PC-3 (cell line): Measurements from ENCODE around the gene CAMTA1. TPM values are rescaled to one million over a fixed set of nuclear protein-coding genes. Genes with fewer than 3 reads are reported as not detected.

Experiments
- ATAC-seq: fragments of 200-7000 bp; cut with Tn5 transposase; 2 replicates; pipeline ENCODE4 v1.9.1; 2020; ENCODE audit warnings: mild to moderate bottlenecking, moderate library complexity
- BruUV-seq: library from RNA; stranded (reverse); fragments of 400-500 nt; replicated peaks from 2 replicates; lab custom pipeline; 2021; lab: Mats Ljungman, UMichigan
- CTCF ChIA-PET: fragments of 300-600 bp; sonication (Branson Sonifier 250); formaldehyde crosslinking; loops from one replicate; lab custom pipeline; 2022; ENCODE audit warnings: antibody characterized with exemption; lab: Charles Lee
- POLR2A ChIA-PET: fragments of 300-600 bp; sonication (Branson Sonifier 250); formaldehyde crosslinking; loops from one replicate; lab custom pipeline; 2022; ENCODE audit warnings: antibody characterized with exemption; ENCODE audit not compliant: unreplicated experiment; lab: Charles Lee
- DNase-seq: peaks from one replicate; pipeline ENCODE4 v3.0.0-alpha.2; 2015
- H2AFZ ChIP-seq: fragments of 300-600 bp; sonication (generic); 2 replicates; pipeline ENCODE4 v1.6.0; 2016; ENCODE audit warnings: antibody characterized with exemption, low read length
- H3F3A ChIP-seq: fragments of 300-600 bp; sonication (generic); one replicate; pipeline ENCODE4 v1.6.0; 2017; ENCODE audit warnings: antibody characterized with exemption, low read length, control low read depth, mild to moderate bottlenecking; ENCODE audit not compliant: unreplicated experiment
- H3K27ac ChIP-seq: fragments of 300-600 bp; sonication (generic); 2 replicates; pipeline ENCODE4 v1.5.1; 2016; ENCODE audit warnings: mild to moderate bottlenecking, low read length
- H3K27me3 ChIP-seq: fragments of 300-600 bp; sonication (generic); 2 replicates; pipeline ENCODE4 v1.6.1; 2016; ENCODE audit warnings: low read length, mixed read lengths
- H3K36me3 ChIP-seq: fragments of 300-600 bp; sonication (generic); 2 replicates; pipeline ENCODE4 v1.6.1; 2016; ENCODE audit warnings: low read depth, mixed run types, low read length, mixed read lengths
- H3K4me1 ChIP-seq: fragments of 300-600 bp; sonication (generic); 2 replicates; pipeline ENCODE4 v1.5.1; 2016; ENCODE audit warnings: low read length; ENCODE audit not compliant: insufficient read depth
- H3K4me2 ChIP-seq: fragments of 300-600 bp; sonication (generic); 2 replicates; pipeline ENCODE4 v1.6.0; 2016; ENCODE audit warnings: low read length
- H3K4me3 ChIP-seq: fragments of 300-600 bp; sonication (generic); 2 replicates; pipeline ENCODE4 v1.5.1; 2016; ENCODE audit warnings: mild to moderate bottlenecking, low read length, mixed read lengths
- H3K79me2 ChIP-seq: fragments of 300-600 bp; sonication (generic); 2 replicates; pipeline ENCODE4 v1.6.1; 2017; ENCODE audit warnings: low read length, mixed read lengths
- H3K9ac ChIP-seq: fragments of 300-600 bp; sonication (generic); 2 replicates; pipeline ENCODE4 v1.6.0; 2016; ENCODE audit warnings: mild to moderate bottlenecking, low read length
- H3K9me2 ChIP-seq: fragments of 300-600 bp; sonication (generic); replicated peaks from 2 replicates; pipeline ENCODE4 v1.6.1; 2016; ENCODE audit warnings: mixed run types, low read length, mixed read lengths
- H3K9me3 ChIP-seq: fragments of 300-600 bp; sonication (generic); 2 replicates; pipeline ENCODE4 v1.6.1; 2016; ENCODE audit warnings: low read length, mixed read lengths
- H4K20me1 ChIP-seq: fragments of 300-600 bp; sonication (generic); 2 replicates; pipeline ENCODE4 v1.6.1; 2016; ENCODE audit warnings: low read length, mixed read lengths
- EZH2 ChIP-seq: fragments of 300-600 bp; sonication (generic); IDR thresholded peaks from one replicate; pipeline ENCODE4 v1.6.1; 2017; ENCODE audit warnings: antibody characterized with exemption, mild to moderate bottlenecking, low read length; ENCODE audit not compliant: unreplicated experiment
- EZH2phosphoT487 ChIP-seq: fragments of 300-600 bp; sonication (generic); IDR thresholded peaks from 2 replicates; pipeline ENCODE4 v1.6.1; 2018; ENCODE audit warnings: mild to moderate bottlenecking, antibody characterized with exemption, low read length, borderline replicate concordance
- intact Hi-C: fragments of 100-400 bp; cut with micrococcal nuclease; formaldehyde crosslinking; loops from 2 replicates; pipeline ENCODE4 v1.9.0; 2023
- total RNA-seq: library from RNA; depleted of rRNA; stranded (reverse); fragments of >200 nt; gene quantifications from 2 replicates; pipeline ENCODE4 v1.2.3, GENCODE V29; 2014
- TF ChIP-seq, protein P1 (sequence below): fragments of 300-600 bp; sonication (generic); conservative IDR thresholded peaks from 2 replicates; pipeline ENCODE4 v1.5.1; 2017; ENCODE audit warnings: antibody characterized with exemption, low read depth, mild to moderate bottlenecking, low read length

CAMTA1 gene
- total RNA-seq, 1 experiment from 2014 or later, result 40.8 TPM

DNA sequence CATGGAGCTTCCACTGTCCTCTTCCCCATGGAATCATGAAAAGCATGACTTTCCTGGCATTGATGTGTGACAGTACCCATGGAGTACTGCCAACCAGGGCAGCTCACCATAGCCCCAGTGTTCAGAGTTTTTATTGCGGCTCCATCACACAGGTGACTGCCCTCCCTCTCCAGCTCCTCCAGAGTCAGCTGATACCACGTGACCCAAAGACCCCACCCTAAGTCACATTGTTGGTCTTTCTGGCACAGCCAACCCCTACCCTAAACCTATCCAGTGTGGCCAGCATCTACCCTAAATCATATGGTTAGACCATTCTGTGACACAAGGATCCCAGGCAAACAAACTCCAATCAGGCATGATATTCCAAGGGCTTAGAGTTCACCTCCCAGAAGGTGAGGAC, 908.4 kb downstream of the CAMTA1 start:
- H3K4me1 ChIP-seq, result no peaks in the 10 kb centered on the region
- H3K4me2 ChIP-seq, result no peak overlapping the region
- no TSS peak for BruUV-seq
- H4K20me1 ChIP-seq, result no peaks in the 10 kb centered on the region
- no peak for TF ChIP-seq EZH2
- TF ChIP-seq EZH2phosphoT487, result no peak
- TF ChIP-seq, protein P1, sequence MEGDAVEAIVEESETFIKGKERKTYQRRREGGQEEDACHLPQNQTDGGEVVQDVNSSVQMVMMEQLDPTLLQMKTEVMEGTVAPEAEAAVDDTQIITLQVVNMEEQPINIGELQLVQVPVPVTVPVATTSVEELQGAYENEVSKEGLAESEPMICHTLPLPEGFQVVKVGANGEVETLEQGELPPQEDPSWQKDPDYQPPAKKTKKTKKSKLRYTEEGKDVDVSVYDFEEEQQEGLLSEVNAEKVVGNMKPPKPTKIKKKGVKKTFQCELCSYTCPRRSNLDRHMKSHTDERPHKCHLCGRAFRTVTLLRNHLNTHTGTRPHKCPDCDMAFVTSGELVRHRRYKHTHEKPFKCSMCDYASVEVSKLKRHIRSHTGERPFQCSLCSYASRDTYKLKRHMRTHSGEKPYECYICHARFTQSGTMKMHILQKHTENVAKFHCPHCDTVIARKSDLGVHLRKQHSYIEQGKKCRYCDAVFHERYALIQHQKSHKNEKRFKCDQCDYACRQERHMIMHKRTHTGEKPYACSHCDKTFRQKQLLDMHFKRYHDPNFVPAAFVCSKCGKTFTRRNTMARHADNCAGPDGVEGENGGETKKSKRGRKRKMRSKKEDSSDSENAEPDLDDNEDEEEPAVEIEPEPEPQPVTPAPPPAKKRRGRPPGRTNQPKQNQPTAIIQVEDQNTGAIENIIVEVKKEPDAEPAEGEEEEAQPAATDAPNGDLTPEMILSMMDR, result no peak
- H3K27ac ChIP-seq, result no peak overlapping the region
- ChIA-PET POLR2A (no interaction called here), CTCF (no interaction called here)
- H3K9ac ChIP-seq, result no peak overlapping the region
- H3K9me3 ChIP-seq, result 0 out of 2 replicates have a peak, but pooled peaks cover 4% of the 10 kb centered on the region
- H3K9me2 ChIP-seq, result no peaks in the 10 kb centered on the region
- no peak overlapping the region for H2AFZ ChIP-seq
- no peak for ATAC-seq
- DNase-seq, result no peak
- intact Hi-C loops, result no loop called here
- H3F3A ChIP-seq, result no peaks in the 10 kb centered on the region
- peaks cover 19% of the 10 kb centered on the region; the same call in 1 of the 2 replicates for H3K27me3 ChIP-seq
- no peaks in the 10 kb centered on the region for H3K79me2 ChIP-seq
- H3K4me3 ChIP-seq, result no peak overlapping the region
- H3K36me3 ChIP-seq, result no peaks in the 10 kb centered on the region

DNA sequence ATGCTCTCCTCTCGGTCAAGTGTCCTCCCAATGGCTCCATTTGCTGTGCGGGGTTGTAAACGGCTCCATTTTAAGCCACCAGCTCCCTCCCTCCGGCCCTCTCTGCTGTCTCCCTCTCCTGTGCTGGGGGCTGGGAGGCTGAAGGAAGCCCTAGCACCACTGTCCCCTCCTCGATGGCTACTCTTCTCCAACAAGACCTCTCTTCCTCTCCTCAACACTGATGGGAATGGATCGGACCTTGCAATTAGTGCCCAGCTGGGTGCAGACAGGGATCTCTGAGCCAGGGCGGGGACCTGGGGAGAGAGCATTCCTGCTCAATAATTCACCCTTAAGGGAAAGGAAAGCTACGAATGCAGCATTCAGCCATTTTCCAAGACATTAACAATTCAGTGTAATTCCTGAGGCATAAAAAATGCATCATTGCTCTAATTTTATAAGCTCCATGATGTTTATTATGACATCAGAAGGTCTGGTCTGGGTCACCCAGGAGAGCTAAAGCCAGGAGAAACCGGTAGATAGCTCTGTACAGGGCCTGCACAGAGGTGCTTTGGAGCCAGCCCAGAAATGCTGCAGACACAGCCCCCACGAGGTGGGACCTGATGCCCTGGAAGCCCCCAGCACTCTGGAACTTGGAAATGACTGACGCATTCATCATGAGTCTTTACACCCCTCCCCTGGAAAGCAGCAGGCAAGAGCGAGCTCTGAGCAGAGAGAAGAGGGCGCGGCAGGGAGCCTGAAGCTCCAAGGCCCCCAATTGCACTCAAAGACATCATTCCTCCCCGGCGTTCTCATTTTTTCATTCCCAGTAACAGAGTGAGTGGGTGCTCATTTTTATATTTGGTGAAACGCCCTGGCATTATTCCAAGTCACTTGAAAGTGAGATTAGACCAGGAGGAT, 909.6 kb downstream of the CAMTA1 start:
- no peak overlapping the region for H3K9ac ChIP-seq
- no peak overlapping the region for H2AFZ ChIP-seq
- H3K27ac ChIP-seq, result no peak overlapping the region
- ChIA-PET POLR2A (no interaction called here), CTCF (no interaction called here)
- H3K4me1 ChIP-seq, result no peaks in the 10 kb centered on the region
- H3K9me3 ChIP-seq, result 0 out of 2 replicates have a peak, but pooled peaks cover 4% of the 10 kb centered on the region
- no peaks in the 10 kb centered on the region for H3K36me3 ChIP-seq
- TF ChIP-seq, protein P1, result no peak
- no peak for TF ChIP-seq EZH2phosphoT487
- no peak for TF ChIP-seq EZH2
- H3K4me2 ChIP-seq, result no peak overlapping the region
- peaks cover 23% of the 10 kb centered on the region; the same call in 1 of the 2 replicates for H3K27me3 ChIP-seq
- H3K9me2 ChIP-seq, result no peaks in the 10 kb centered on the region
- no TSS peak for BruUV-seq
- H4K20me1 ChIP-seq, result no peaks in the 10 kb centered on the region
- no peaks in the 10 kb centered on the region for H3F3A ChIP-seq
- H3K4me3 ChIP-seq, result no peak overlapping the region
- ATAC-seq (no peak), DNase-seq (no peak)
- intact Hi-C loops, result no loop called here
- H3K79me2 ChIP-seq, result no peaks in the 10 kb centered on the region
